ENCODE data around the gene FOXO6. TPM values are rescaled to one million over a fixed set of nuclear protein-coding genes. Genes with fewer than 3 reads are reported as not detected.

The FOXO6 gene
- total and polyA plus RNA-seq, 2 donors from 2014 or later = 0.47 to 1.0 TPM

DNA sequence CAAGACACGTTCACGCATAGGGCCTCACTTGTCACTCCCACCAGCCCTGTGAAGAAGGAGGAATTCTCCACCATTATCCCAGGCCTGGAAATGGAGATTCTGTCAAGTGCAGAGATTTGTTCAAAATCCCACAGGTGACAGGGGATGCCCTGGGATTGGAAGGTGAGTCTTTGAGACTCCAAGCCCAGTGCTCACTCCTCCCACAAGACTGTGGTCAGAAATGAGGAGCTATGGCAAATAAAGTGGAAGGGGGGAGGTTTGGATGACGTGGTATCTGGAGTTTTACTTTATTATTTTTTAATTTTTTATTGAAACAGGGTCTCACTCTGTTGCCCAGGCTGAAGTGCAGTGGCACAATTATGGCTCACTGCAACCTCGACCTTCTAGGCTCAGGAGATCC lies 12.8 kb upstream of the FOXO6 start:
- peaks cover 0 to 6% (median 2%) of the 10 kb centered on the region in 3 donors for H3K4me1 ChIP-seq (ENCODE audit: control insufficient read depth in 2 of 3, insufficient read depth in 2 of 3, low read depth in 1 of 3, low read length in 3 of 3)
- no peaks in the 10 kb centered on the region for H3K36me3 ChIP-seq (ENCODE audit: control insufficient read depth in 2 of 3, insufficient read depth in 3 of 3, low read length in 3 of 3)
- H3K4me3 ChIP-seq (ENCODE audit: low read length in 3 of 3) = no peak overlapping the region
- H3K27me3 ChIP-seq (ENCODE audit: control insufficient read depth, insufficient read depth, low read length) = no peaks in the 10 kb centered on the region
- no peak for FAIRE-seq
- no peak overlapping the region for H3K27ac ChIP-seq (ENCODE audit: low read depth in 2 of 2, low read length in 2 of 2)
- TF ChIP-seq, protein P1, sequence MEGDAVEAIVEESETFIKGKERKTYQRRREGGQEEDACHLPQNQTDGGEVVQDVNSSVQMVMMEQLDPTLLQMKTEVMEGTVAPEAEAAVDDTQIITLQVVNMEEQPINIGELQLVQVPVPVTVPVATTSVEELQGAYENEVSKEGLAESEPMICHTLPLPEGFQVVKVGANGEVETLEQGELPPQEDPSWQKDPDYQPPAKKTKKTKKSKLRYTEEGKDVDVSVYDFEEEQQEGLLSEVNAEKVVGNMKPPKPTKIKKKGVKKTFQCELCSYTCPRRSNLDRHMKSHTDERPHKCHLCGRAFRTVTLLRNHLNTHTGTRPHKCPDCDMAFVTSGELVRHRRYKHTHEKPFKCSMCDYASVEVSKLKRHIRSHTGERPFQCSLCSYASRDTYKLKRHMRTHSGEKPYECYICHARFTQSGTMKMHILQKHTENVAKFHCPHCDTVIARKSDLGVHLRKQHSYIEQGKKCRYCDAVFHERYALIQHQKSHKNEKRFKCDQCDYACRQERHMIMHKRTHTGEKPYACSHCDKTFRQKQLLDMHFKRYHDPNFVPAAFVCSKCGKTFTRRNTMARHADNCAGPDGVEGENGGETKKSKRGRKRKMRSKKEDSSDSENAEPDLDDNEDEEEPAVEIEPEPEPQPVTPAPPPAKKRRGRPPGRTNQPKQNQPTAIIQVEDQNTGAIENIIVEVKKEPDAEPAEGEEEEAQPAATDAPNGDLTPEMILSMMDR (IDR thresholded peaks at IDR 0.05; ENCODE audit: borderline replicate concordance, extremely low read depth, insufficient read depth) = no peak
- no peak overlapping the region for H3K9ac ChIP-seq (ENCODE audit: low read length in 3 of 3)
- intact Hi-C loops (cut with DNase I) = no loop called here
- no peaks in the 10 kb centered on the region for H3K9me3 ChIP-seq (ENCODE audit: control insufficient read depth in 2 of 3, insufficient read depth in 1 of 3, low read length in 3 of 3)
- DNase-seq = no peak

DNA sequence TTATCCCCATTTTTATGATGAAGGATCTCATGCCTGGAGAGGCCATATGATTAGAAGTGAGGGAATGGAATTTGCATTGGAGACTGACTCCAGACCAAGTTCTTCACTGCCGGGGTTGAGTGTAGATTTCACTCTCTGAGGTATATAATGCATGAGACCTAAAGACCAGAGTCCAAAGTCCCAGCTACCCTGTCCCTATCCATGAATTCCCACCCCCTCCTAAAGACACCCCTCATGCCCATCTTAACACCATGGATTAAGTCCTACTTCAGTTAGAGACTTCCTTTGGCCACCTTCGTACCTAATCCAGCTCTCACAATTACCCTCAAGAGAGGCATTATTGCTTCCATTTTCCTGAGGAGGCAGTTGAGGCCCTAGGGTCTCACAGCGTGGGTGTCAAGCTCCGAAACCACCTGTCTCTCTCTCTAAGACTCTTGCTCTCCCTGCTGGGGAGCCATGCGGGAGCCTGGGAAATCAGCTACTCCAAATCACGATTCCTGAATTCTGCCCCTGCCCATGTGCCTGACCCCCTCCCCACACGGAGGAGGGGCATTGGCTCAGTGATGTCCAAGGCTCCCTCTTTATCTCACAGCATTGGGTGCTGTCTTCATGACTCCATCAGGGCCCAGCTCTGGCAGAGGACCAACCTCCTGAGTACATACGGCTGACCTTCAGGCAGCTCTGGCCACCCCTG lies 11.7 kb upstream of the FOXO6 start:
- FAIRE-seq = no peak
- Histone ChIP-seq H3K4me3 (ENCODE audit: low read length in 3 of 3) (no peak overlapping the region), H3K27me3 (ENCODE audit: control insufficient read depth, insufficient read depth, low read length) (no peaks in the 10 kb centered on the region), H3K27ac (ENCODE audit: low read depth in 2 of 2, low read length in 2 of 2) (no peak overlapping the region), H3K9ac (ENCODE audit: low read length in 3 of 3) (no peak overlapping the region), H3K36me3 (ENCODE audit: control insufficient read depth in 2 of 3, insufficient read depth in 3 of 3, low read length in 3 of 3) (no peaks in the 10 kb centered on the region), H3K9me3 (ENCODE audit: control insufficient read depth in 2 of 3, insufficient read depth in 1 of 3, low read length in 3 of 3) (no peaks in the 10 kb centered on the region), H3K4me1 (ENCODE audit: control insufficient read depth in 2 of 3, insufficient read depth in 2 of 3, low read depth in 1 of 3, low read length in 3 of 3) (peaks cover 0 to 6% (median 2%) of the 10 kb centered on the region in 3 donors)
- TF ChIP-seq, protein P1 (IDR thresholded peaks at IDR 0.05; ENCODE audit: borderline replicate concordance, extremely low read depth, insufficient read depth) = no peak
- intact Hi-C loops (cut with DNase I) = no loop called here
- no peak for DNase-seq

DNA sequence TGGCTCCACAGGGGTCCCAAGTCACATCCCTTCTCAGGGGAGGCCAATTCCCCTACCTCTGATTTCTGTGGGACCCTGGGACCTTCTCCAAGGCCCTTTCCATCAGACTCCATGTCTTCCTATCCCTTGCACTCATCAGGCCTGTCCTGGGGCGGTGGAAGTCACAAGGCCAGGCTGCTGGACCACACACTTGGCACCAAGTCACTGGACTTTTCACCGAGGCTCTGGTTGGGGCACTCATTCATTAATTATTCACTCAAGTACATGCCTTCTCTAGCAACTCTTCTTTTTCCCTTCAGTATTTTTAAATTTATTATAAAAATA lies 11.2 kb upstream of the FOXO6 start:
- Histone ChIP-seq H3K9ac (ENCODE audit: low read length in 3 of 3) (no peak overlapping the region), H3K27ac (ENCODE audit: low read depth in 2 of 2, low read length in 2 of 2) (no peak overlapping the region), H3K36me3 (ENCODE audit: control insufficient read depth in 2 of 3, insufficient read depth in 3 of 3, low read length in 3 of 3) (no peaks in the 10 kb centered on the region), H3K27me3 (ENCODE audit: control insufficient read depth, insufficient read depth, low read length) (no peaks in the 10 kb centered on the region), H3K4me1 (ENCODE audit: control insufficient read depth in 2 of 3, insufficient read depth in 2 of 3, low read depth in 1 of 3, low read length in 3 of 3) (peaks cover 0 to 6% (median 2%) of the 10 kb centered on the region in 3 donors), H3K9me3 (ENCODE audit: control insufficient read depth in 2 of 3, insufficient read depth in 1 of 3, low read length in 3 of 3) (no peaks in the 10 kb centered on the region), H3K4me3 (ENCODE audit: low read length in 3 of 3) (no peak overlapping the region)
- TF ChIP-seq, protein P1 (IDR thresholded peaks at IDR 0.05; ENCODE audit: borderline replicate concordance, extremely low read depth, insufficient read depth) = no peak
- intact Hi-C loops (cut with DNase I) = no loop called here
- peak; percentile 41 for FAIRE-seq
- DNase-seq = peak in 2 of 5 donors; percentile 7 to 29

Data from kidney (tissue), 14 donors.